Coronary artery (tissue), 2 donors: Measurements from ENCODE around the gene COL18A1.
A peak's percentile ranks its signal among the peaks of the same experiment; 100 is the strongest.

ENCODE experiments used
- DNase-seq: peaks from one replicate; pipeline ENCODE4 v3.0.0-alpha.2; 2017; ENCODE audit warnings: low spot score
- H3K27ac ChIP-seq, 2 donors: fragments of 200-600 bp; sonication (generic); one replicate each; pipeline ENCODE4 v1.5.1; 2016 to 2019
- H3K4me3 ChIP-seq: fragments of 200-600 bp; sonication (generic); 2 replicates; pipeline ENCODE4 v1.5.1; 2016; ENCODE audit warnings: mild to moderate bottlenecking, moderate library complexity
- CTCF ChIP-seq: fragments of 200-600 bp; sonication (generic); IDR thresholded peaks from one replicate; pipeline ENCODE4 v1.5.1; 2019; ENCODE audit warnings: antibody characterized with exemption

COL18A1 gene

GRCh38 chr21:45475004-45475685, 70.2 kb downstream of the COL18A1 start:
- no peak overlapping the region for H3K4me3 ChIP-seq

GRCh38 chr21:45475797-45476570, 71.0 kb downstream of the COL18A1 start:
- DNase-seq: no peak
- no peak for TF ChIP-seq CTCF
- H3K4me3 ChIP-seq: no peak overlapping the region
- no peak overlapping the region for H3K27ac ChIP-seq

More at GRCh38 chr21:45475004-45475685, 70.2 kb downstream of the COL18A1 start:
- H3K27ac ChIP-seq: no peak overlapping the region
- no peak for DNase-seq
- TF ChIP-seq CTCF: no peak

- Histone ChIP-seq H3K4me3 (no peak overlapping the region), H3K27ac (no peak overlapping the region)
- no peak for TF ChIP-seq CTCF
- no peak for DNase-seq
Measured at GRCh38 chr21:45476582-45476981, 71.6 kb downstream of the COL18A1 start.

GRCh38 chr21:45477176-45478114, 72.5 kb downstream of the COL18A1 start:
- DNase-seq: no peak
- Histone ChIP-seq H3K4me3 (peak overlapping the region; percentile 41), H3K27ac (peak overlapping the region in 1 of 2 donors; percentile 78)
- TF ChIP-seq CTCF: no peak

GRCh38 chr21:45478115-45478801, 73.3 kb downstream of the COL18A1 start:
- no peak for DNase-seq
- peak overlapping the region; percentile 41 for H3K4me3 ChIP-seq
- peak overlapping the region in 1 of 2 donors; percentile 78 for H3K27ac ChIP-seq
- TF ChIP-seq CTCF: peak; percentile 68

- TF ChIP-seq CTCF: no peak
- H3K4me3 ChIP-seq: no peak overlapping the region
- H3K27ac ChIP-seq: peak overlapping the region in 1 of 2 donors; percentile 78
- DNase-seq: no peak
Measured at GRCh38 chr21:45478816-45479669, 74.1 kb downstream of the COL18A1 start.
